Ovary (tissue), 9 donors: ENCODE results near the gene FOLR3. TPM values are rescaled to one million over a fixed set of nuclear protein-coding genes. Genes with fewer than 3 reads are reported as not detected.

Source experiments
- DNase-seq, 5 donors: peaks; one replicate each; pipeline ENCODE4 v3.0.0-alpha.2; 2019 to 2020
- H3K27ac ChIP-seq, 2 donors: fragments of 200-600 bp; one replicate each; pipeline versions ENCODE4 v1.5.1 to v1.8.0; 2019 to 2022
- H3K27me3 ChIP-seq: fragments of 200-600 bp; one replicate; pipeline ENCODE4 v1.8.0; 2022
- H3K36me3 ChIP-seq: fragments of 200-600 bp; sonication (generic); one replicate; pipeline ENCODE4 v1.5.1; 2019
- H3K4me1 ChIP-seq: one replicate; pipeline ENCODE4 v1.8.1; 2013; ENCODE audit warnings: mild to moderate bottlenecking, moderate library complexity; ENCODE audit not compliant: insufficient read depth
- H3K4me3 ChIP-seq: fragments of 200-600 bp; sonication (generic); one replicate; pipeline ENCODE4 v1.5.1; 2017
- H3K9me3 ChIP-seq, 2 donors: fragments of 200-600 bp in 1 of 2; sonication (generic) in 1 of 2; one replicate each; pipeline versions ENCODE4 v1.5.1 to v1.8.1; 2013 to 2019; ENCODE audit warnings: mild to moderate bottlenecking in 1 of 2, moderate library complexity in 1 of 2
- CTCF ChIP-seq, 3 donors: fragments of 450-650 bp in 2 of 3; fragments of 200-600 bp in 1 of 3; IDR thresholded peaks; one replicate each; pipeline versions ENCODE4 v1.5.1 to v1.8.0; 2016 to 2022; ENCODE audit warnings: antibody characterized with exemption in 3 of 3, mild to moderate bottlenecking in 1 of 3
- EP300 ChIP-seq: sonication (generic); formaldehyde crosslinking; IDR thresholded peaks from one replicate; pipeline ENCODE4 v1.6.1; 2017; ENCODE audit warnings: antibody characterized with exemption
- POLR2A ChIP-seq: fragments of 450-650 bp; IDR thresholded peaks from one replicate; pipeline ENCODE4 v1.6.1; 2017; ENCODE audit warnings: antibody characterized with exemption, mild to moderate bottlenecking, moderate library complexity
- WGBS, 3 donors: extraction: QIAGEN DNeasy Blood & Tissue Kit in 1 of 3; methylation state at CpG; one replicate each; pipeline versions ENCODE4 v1.1.5 to v1.1.7; 2013 to 2017; 5-methylcytosine and 5-hydroxymethylcytosine counted together
- intact Hi-C, 4 donors: fragments of 100-400 bp; cut with DNase I; formaldehyde crosslinking; loops; one replicate each; pipeline versions ENCODE4 v1.11.0 to v1.15.1; 2022 to 2023
- polyA plus RNA-seq, 2 donors: library from polyadenylated mRNA; stranded (reverse); fragments of 200-250 nt in 1 of 2; fragments of 350-450 nt in 1 of 2; fragmentation: Illumina TruSeq in 1 of 2; extraction: RNeasy Lipid Tissue Mini Kit (QIAGEN cat#74804) in 1 of 2; gene quantifications; one replicate each; pipeline ENCODE4 v1.2.3, GENCODE V29; 2013 to 2014
- total RNA-seq, 7 donors: library from RNA; depleted of rRNA in 2 of 7; stranded (reverse); fragments of >200 nt in 2 of 7; fragmentation: NEBNext Ultra II Directional in 3 of 7; extraction: Animal tissue kit (Norgen Biotek cat#: 25700) in 3 of 7; gene quantifications; one replicate each; pipeline versions ENCODE4 v1.1.0 to v1.2.4, GENCODE V29; 2016 to 2023
- donor health status: DM: no; HTN: no; CAD: no; lungs with moderate emphysema.
- donor health status: DM: no; HTN: no; CAD: no.
- donor health status: Bipolar disorder and iron deficiency.
- donor health status: DM: yes; HTN: yes; CAD: no.
- donor health status: DM: no; HTN: no; CAD: no.
- donor health status: DM: yes; HTN: yes; CAD: no.

The FOLR3 gene
- total and polyA plus RNA-seq, 9 donors = not detected

GRCh38 chr11:72103754-72104167 is 31.8 kb upstream of the FOLR3 start:
- Histone ChIP-seq H3K4me1 (peaks cover 4% of the 10 kb centered on the region), H3K27me3 (no peaks in the 10 kb centered on the region), H3K4me3 (peak overlapping the region; percentile 46), H3K9me3 (no peaks in the 10 kb centered on the region), H3K36me3 (no peaks in the 10 kb centered on the region), H3K27ac (peak overlapping the region; percentile 37 to 89)
- intact Hi-C loops = no loop called here
- no peak for DNase-seq
- TF ChIP-seq CTCF (IDR thresholded peaks at IDR 0.05) (peak in 1 of 3 donors; percentile 1), EP300 (no peak)
- WGBS, 3 donors = 73 to 79% (median 76%) methylated on average over 11 of the region's 11 CpGs

GRCh38 chr11:72105888-72106287 is 29.6 kb upstream of the FOLR3 start, which contains the start of gene TOMT:
Gene TOMT (plus strand): TSS chr11:72105924. CDS start chr11:72105952, 28 bp downstream.
- Histone ChIP-seq H3K9me3 (no peaks in the 10 kb centered on the region), H3K4me3 (no peak within 1 kb of the TSS), H3K27me3 (no peaks in the 10 kb centered on the region), H3K36me3 (no peaks in the 10 kb centered on the region), H3K4me1 (peaks cover 4% of the 10 kb centered on the region), H3K27ac (no peak within 1 kb of the TSS)
- WGBS, 3 donors = 91 to 94% (median 92%) methylated on average over 14 of the region's 14 CpGs
- no peak for DNase-seq
- intact Hi-C loops = no loop called here
- TF ChIP-seq EP300 (no peak), POLR2A (no peak), CTCF (IDR thresholded peaks at IDR 0.05) (no peak)

GRCh38 chr11:72111300-72112142 is 24.0 kb upstream of the FOLR3 start:
- Histone ChIP-seq H3K4me1 (peaks cover 2% of the 10 kb centered on the region), H3K27ac (peak overlapping the region; percentile 56 to 98), H3K36me3 (no peaks in the 10 kb centered on the region), H3K9me3 (no peaks in the 10 kb centered on the region), H3K4me3 (peak overlapping the region; percentile 75), H3K27me3 (no peaks in the 10 kb centered on the region)
- WGBS, 3 donors = 0 to 3% (median 1%) methylated on average over 10 of the region's 10 CpGs
- DNase-seq = no peak
- no peak for TF ChIP-seq EP300
- no peak for TF ChIP-seq POLR2A
- TF ChIP-seq CTCF (IDR thresholded peaks at IDR 0.05) = no peak
- intact Hi-C loops = no loop called here

- intact Hi-C loops = no loop called here
- H3K27me3 ChIP-seq = no peaks in the 10 kb centered on the region
- no peaks in the 10 kb centered on the region for H3K9me3 ChIP-seq
- peaks cover 2% of the 10 kb centered on the region for H3K4me1 ChIP-seq
- peak within 1 kb of the TSS; percentile 75 for H3K4me3 ChIP-seq
- 0% methylated on average over 49 of the region's 49 CpGs for WGBS, 3 donors
- no peaks in the 10 kb centered on the region for H3K36me3 ChIP-seq
- peak within 1 kb of the TSS; percentile 80 to 98 for H3K27ac ChIP-seq
- DNase-seq = peak; percentile 97 to 99 (median 98)
- TF ChIP-seq POLR2A (peak; percentile 97), CTCF (IDR thresholded peaks at IDR 0.05) (no peak), EP300 (peak; percentile 14)
Measured at GRCh38 chr11:72112143-72112977, 23.2 kb upstream of the FOLR3 start, which contains the start of gene ANAPC15. Gene ANAPC15 (minus strand): TSS chr11:72112695. CDS start chr11:72111276, 1,419 bp downstream.
